ENCODE results near the gene DAP.
"Not testable (repeated sequence)": the region's sequence is repeated elsewhere in the genome, so short reads cannot be mapped to it uniquely, and the experiment has no call there.

DAP gene

GRCh38 chr5:10733426-10733825 lies 27.6 kb downstream of the DAP start:
- no peak for DNase-seq

GRCh38 chr5:10731913-10732312 lies 29.1 kb downstream of the DAP start:
- DNase-seq = no peak

- DNase-seq = no peak
Measured at GRCh38 chr5:10730043-10730351, 31.0 kb downstream of the DAP start.

GRCh38 chr5:10729320-10730042 lies 31.6 kb downstream of the DAP start:
- DNase-seq = peak in 1 of 2 donors; percentile 54

GRCh38 chr5:10728679-10729078 lies 32.4 kb downstream of the DAP start:
- no peak for DNase-seq

- DNase-seq = no peak
Measured at GRCh38 chr5:10727861-10728260, 33.2 kb downstream of the DAP start.

- no peak for DNase-seq
Measured at GRCh38 chr5:10726913-10727517, 34.0 kb downstream of the DAP start.

- no peak for DNase-seq
Measured at GRCh38 chr5:10726179-10726912, 34.7 kb downstream of the DAP start.

GRCh38 chr5:10725636-10726035 lies 35.4 kb downstream of the DAP start:
- DNase-seq = no peak

- DNase-seq = no peak
Measured at GRCh38 chr5:10724781-10725507, 36.1 kb downstream of the DAP start.

GRCh38 chr5:10723514-10723913 lies 37.5 kb downstream of the DAP start:
- no peak for DNase-seq

- DNase-seq = not testable (repeated sequence)
Measured at GRCh38 chr5:10720766-10721165, 40.3 kb downstream of the DAP start.

- no peak for DNase-seq
Measured at GRCh38 chr5:10719965-10720364, 41.1 kb downstream of the DAP start.

GRCh38 chr5:10718617-10719016 lies 42.4 kb downstream of the DAP start:
- DNase-seq = not testable (repeated sequence)

- DNase-seq = not testable (repeated sequence)
Measured at GRCh38 chr5:10716825-10717224, 44.2 kb downstream of the DAP start.

- DNase-seq = no peak
Measured at GRCh38 chr5:10715605-10716290, 45.3 kb downstream of the DAP start.

- no peak for DNase-seq
Measured at GRCh38 chr5:10712574-10713366, 48.3 kb downstream of the DAP start.

GRCh38 chr5:10711562-10711961 lies 49.5 kb downstream of the DAP start:
- DNase-seq = no peak

GRCh38 chr5:10710513-10711128 lies 50.4 kb downstream of the DAP start:
- no peak for DNase-seq

- no peak for DNase-seq
Measured at GRCh38 chr5:10709933-10710332, 51.1 kb downstream of the DAP start.

- DNase-seq = no peak
Measured at GRCh38 chr5:10709409-10709808, 51.6 kb downstream of the DAP start.

All from bone marrow (tissue), 2 donors.